SU-DHL-6 (cell line): ENCODE results near the gene NCOA4.
"Not testable (repeated sequence)": the region's sequence is repeated elsewhere in the genome, so short reads cannot be mapped to it uniquely, and the experiment has no call there.

Experiments used
- H2AFZ ChIP-seq: fragments of 200-600 bp; sonication (generic); 2 replicates; pipeline ENCODE4 v1.6.1; 2014; ENCODE audit warnings: low read depth, mild to moderate bottlenecking, moderate library complexity, mixed read lengths, antibody characterized with exemption, low read length; ENCODE audit not compliant: severe bottlenecking
- H3F3A ChIP-seq: fragments of 200-600 bp; shearing (Covaris generic); 2 replicates; pipeline ENCODE4 v1.6.0; 2016; ENCODE audit warnings: antibody characterized with exemption, mild to moderate bottlenecking; ENCODE audit not compliant: insufficient read depth
- H3K27ac ChIP-seq: fragments of 200-600 bp; sonication (generic); 2 replicates; pipeline ENCODE4 v1.5.1; 2016; ENCODE audit warnings: low read depth, mild to moderate bottlenecking, low read length, moderate library complexity, mixed read lengths
- H3K27me3 ChIP-seq: fragments of 200-600 bp; sonication (generic), shearing (Covaris generic); 2 replicates; pipeline ENCODE4 v1.6.0; 2014; ENCODE audit warnings: mild to moderate bottlenecking, low read length
- H3K36me3 ChIP-seq: fragments of 200-600 bp; sonication (generic); 2 replicates; pipeline ENCODE4 v1.6.1; 2014; ENCODE audit warnings: mild to moderate bottlenecking, low read length, mixed read lengths
- H3K4me2 ChIP-seq: fragments of 300-600, 200-600 bp; shearing (Covaris generic), sonication (generic); 2 replicates; pipeline ENCODE4 v1.6.0; 2014; ENCODE audit warnings: low read length, low read depth, mild to moderate bottlenecking; ENCODE audit not compliant: poor library complexity, severe bottlenecking
- H3K4me3 ChIP-seq: fragments of 200-600 bp; sonication (generic); 2 replicates; pipeline ENCODE4 v1.5.1; 2014; ENCODE audit warnings: antibody characterized with exemption, low read length, mild to moderate bottlenecking, mixed read lengths; ENCODE audit not compliant: insufficient read depth, poor library complexity, severe bottlenecking
- H3K79me2 ChIP-seq: fragments of 200-600 bp; sonication (generic); 2 replicates; pipeline ENCODE4 v1.6.1; 2014; ENCODE audit warnings: mild to moderate bottlenecking, low read length, moderate library complexity; ENCODE audit not compliant: insufficient read depth
- H3K9ac ChIP-seq: fragments of 200-600 bp; sonication (generic); 2 replicates; pipeline ENCODE4 v1.7.0; 2014; ENCODE audit warnings: mild to moderate bottlenecking, low read length
- H3K9me2 ChIP-seq: fragments of 200-600 bp; sonication (generic); replicated peaks from 2 replicates; pipeline ENCODE4 v1.6.1; 2014; ENCODE audit warnings: low read length; ENCODE audit not compliant: insufficient read depth
- H3K9me3 ChIP-seq: fragments of 200-600 bp; sonication (generic); 2 replicates; pipeline ENCODE4 v1.6.1; 2014; ENCODE audit warnings: low read length, mixed read lengths; ENCODE audit not compliant: insufficient read depth
- H4K20me1 ChIP-seq: fragments of 200-600 bp; sonication (generic); 2 replicates; pipeline ENCODE4 v1.6.1; 2014; ENCODE audit warnings: low read depth, mild to moderate bottlenecking, antibody characterized with exemption, low read length, moderate library complexity, mixed read lengths
- EZH2phosphoT487 ChIP-seq: fragments of 200-600 bp; sonication (generic), shearing (Covaris generic); conservative IDR thresholded peaks from 2 replicates; pipeline ENCODE4 v1.6.1; 2018; ENCODE audit warnings: mild to moderate bottlenecking, antibody characterized with exemption, low read length, moderate library complexity, mixed read lengths
- TF ChIP-seq, protein P1 (sequence below): fragments of 200-600 bp; sonication (generic); IDR thresholded peaks from one replicate; pipeline ENCODE4 v1.5.1; 2017; ENCODE audit warnings: antibody characterized with exemption, mild to moderate bottlenecking, low read length, moderate library complexity; ENCODE audit not compliant: insufficient read depth, poor library complexity, severe bottlenecking

NCOA4 gene

DNA sequence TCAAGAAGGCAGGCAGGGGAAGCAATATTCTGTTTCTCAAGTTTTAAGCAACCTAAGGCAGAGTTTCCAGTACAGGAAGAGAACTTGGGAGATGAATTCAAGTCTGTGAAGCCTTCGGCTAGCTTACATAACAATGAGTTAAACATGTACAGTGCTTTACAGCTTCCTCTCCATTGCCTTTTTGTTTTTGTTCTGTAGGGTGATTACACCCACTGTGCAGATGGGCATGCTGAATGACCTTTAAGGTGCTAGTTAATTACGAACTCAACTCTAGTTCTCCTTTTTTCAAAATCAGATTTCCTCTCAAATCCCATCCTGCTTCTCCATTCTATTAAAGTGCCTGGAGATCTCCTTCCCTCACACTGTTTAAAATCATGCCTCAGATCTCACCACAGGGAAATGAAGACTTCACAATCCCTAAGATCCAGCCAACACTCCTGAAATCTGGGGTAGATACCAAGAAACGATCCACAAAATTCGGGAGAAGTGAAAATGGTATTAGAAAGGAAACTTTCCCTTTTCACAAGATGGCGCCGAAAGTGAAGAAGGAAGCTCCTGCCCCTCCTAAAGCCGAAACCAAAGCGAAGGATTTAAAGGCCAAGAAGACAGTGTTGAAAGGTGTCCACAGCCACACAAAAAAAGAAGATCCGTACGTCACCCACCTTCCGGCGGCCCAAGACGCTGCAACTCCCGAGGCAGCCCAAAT is 32.5 kb upstream of the NCOA4 start:
- Histone ChIP-seq H3K4me2 (no peak overlapping the region), H2AFZ (no peak overlapping the region), H3K36me3 (no peaks in the 10 kb centered on the region), H3F3A (no peaks in the 10 kb centered on the region), H3K27me3 (no peaks in the 10 kb centered on the region; the same call in 1 of the 2 replicates), H3K4me3 (no peak overlapping the region), H4K20me1 (no peaks in the 10 kb centered on the region), H3K79me2 (no peaks in the 10 kb centered on the region), H3K9me2 (no peaks in the 10 kb centered on the region), H3K27ac (no peak overlapping the region), H3K9ac (no peak overlapping the region), H3K9me3 (no peaks in the 10 kb centered on the region)
- TF ChIP-seq, protein P1, sequence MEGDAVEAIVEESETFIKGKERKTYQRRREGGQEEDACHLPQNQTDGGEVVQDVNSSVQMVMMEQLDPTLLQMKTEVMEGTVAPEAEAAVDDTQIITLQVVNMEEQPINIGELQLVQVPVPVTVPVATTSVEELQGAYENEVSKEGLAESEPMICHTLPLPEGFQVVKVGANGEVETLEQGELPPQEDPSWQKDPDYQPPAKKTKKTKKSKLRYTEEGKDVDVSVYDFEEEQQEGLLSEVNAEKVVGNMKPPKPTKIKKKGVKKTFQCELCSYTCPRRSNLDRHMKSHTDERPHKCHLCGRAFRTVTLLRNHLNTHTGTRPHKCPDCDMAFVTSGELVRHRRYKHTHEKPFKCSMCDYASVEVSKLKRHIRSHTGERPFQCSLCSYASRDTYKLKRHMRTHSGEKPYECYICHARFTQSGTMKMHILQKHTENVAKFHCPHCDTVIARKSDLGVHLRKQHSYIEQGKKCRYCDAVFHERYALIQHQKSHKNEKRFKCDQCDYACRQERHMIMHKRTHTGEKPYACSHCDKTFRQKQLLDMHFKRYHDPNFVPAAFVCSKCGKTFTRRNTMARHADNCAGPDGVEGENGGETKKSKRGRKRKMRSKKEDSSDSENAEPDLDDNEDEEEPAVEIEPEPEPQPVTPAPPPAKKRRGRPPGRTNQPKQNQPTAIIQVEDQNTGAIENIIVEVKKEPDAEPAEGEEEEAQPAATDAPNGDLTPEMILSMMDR, result no peak
- TF ChIP-seq EZH2phosphoT487, result no peak

DNA sequence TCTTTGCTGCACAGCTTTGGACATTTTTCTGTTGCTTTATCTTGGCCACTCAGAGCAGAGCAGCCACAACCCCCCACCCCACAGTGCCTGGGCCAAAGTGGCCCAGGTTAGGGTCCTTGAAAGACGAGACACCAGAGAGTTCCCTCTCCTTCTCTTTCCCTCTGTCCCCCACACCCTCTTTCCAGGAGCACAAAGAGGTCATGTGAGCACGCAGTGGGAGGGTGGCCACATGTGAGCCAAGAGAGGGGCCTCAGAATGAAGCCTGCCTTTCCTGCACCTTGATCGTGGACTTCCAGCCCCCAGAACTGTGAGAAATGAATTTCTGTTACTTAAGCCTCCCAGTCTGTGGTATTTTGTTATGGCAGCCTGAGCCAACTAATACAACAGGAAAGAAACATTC is 30.3 kb upstream of the NCOA4 start:
- no peak overlapping the region for H3K27ac ChIP-seq
- no peaks in the 10 kb centered on the region for H3K9me3 ChIP-seq
- H3F3A ChIP-seq, result no peaks in the 10 kb centered on the region
- no peak overlapping the region for H3K9ac ChIP-seq
- no peak overlapping the region for H2AFZ ChIP-seq
- H3K79me2 ChIP-seq, result no peaks in the 10 kb centered on the region
- H3K36me3 ChIP-seq, result no peaks in the 10 kb centered on the region
- no peaks in the 10 kb centered on the region for H4K20me1 ChIP-seq
- TF ChIP-seq, protein P1, result no peak
- TF ChIP-seq EZH2phosphoT487, result no peak
- no peak overlapping the region for H3K4me3 ChIP-seq
- no peak overlapping the region for H3K4me2 ChIP-seq
- no peaks in the 10 kb centered on the region for H3K9me2 ChIP-seq
- H3K27me3 ChIP-seq, result no peaks in the 10 kb centered on the region; the same call in 1 of the 2 replicates

DNA sequence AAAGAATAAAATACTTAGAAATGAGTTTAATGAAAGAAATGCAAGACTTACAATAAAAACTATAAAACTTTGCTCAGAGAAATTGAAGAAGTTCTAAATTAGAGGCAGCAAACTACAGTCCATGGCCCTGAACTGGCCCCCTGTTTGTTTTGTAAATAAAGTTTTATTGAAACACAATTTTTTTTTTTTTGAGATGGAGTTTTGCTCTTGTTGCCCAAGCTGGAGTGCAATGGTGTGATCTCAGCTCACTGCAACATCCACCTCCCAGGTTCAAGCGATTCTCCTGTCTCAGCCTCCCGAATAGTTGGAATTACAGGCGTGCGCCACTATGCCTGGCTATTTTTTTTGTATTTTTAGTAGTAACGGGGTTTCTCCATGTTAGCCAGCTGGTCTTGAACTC is 27.5 kb upstream of the NCOA4 start:
- not testable (repeated sequence) for H3K79me2 ChIP-seq, H3K9me3 ChIP-seq, H4K20me1 ChIP-seq, H3K9me2 ChIP-seq, H3K27ac ChIP-seq, H3K36me3 ChIP-seq, H3K9ac ChIP-seq, H3K27me3 ChIP-seq, H3K4me3 ChIP-seq, H3K4me2 ChIP-seq, H3F3A ChIP-seq, H2AFZ ChIP-seq

DNA sequence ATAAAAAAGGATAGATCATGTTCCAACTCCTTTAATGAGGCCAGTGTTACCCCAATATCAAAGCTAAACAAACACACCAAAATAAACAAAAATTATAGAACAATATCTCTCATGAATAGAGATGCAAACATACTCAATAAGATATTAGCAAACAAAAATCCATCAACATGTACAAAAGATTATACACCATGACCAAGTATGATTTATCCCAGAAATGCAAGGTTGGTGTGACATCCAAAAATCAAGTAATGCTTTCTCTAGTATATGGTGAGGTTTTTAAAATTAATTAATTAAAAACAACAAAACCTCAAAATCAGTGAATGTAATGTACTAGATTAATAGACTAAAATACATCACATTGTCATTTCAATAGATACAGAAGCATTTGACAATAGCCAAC is 26.6 kb upstream of the NCOA4 start:
- Histone ChIP-seq H3K27me3 (no peaks in the 10 kb centered on the region; the same call in 1 of the 2 replicates), H3K4me3 (no peak overlapping the region), H3K9me2 (no peaks in the 10 kb centered on the region), H4K20me1 (no peaks in the 10 kb centered on the region), H3K36me3 (no peaks in the 10 kb centered on the region), H2AFZ (no peak overlapping the region), H3K9me3 (no peaks in the 10 kb centered on the region), H3K4me2 (no peak overlapping the region), H3K9ac (no peak overlapping the region), H3K27ac (no peak overlapping the region), H3F3A (no peaks in the 10 kb centered on the region), H3K79me2 (no peaks in the 10 kb centered on the region)
- TF ChIP-seq, protein P1, result no peak
- TF ChIP-seq EZH2phosphoT487, result no peak
